LNCaP clone FGC (cell line): ENCODE data around the gene C1orf174.

Experiments
- DNase-seq: peaks from one replicate; pipeline ENCODE4 v3.0.0-alpha.2; 2011; ENCODE audit warnings: low read depth
- H3K4me3 ChIP-seq: 2 replicates; pipeline ENCODE4 v1.5.1; 2011; ENCODE audit warnings: mild to moderate bottlenecking, low read depth, low read length, control low read depth
- TF ChIP-seq, protein P1 (sequence below): IDR thresholded peaks from 2 replicates; pipeline ENCODE4 v1.5.1; 2012; ENCODE audit warnings: mild to moderate bottlenecking; ENCODE audit not compliant: control insufficient read depth, insufficient read depth; ENCODE audit errors: extremely low read depth

The C1orf174 gene

DNA sequence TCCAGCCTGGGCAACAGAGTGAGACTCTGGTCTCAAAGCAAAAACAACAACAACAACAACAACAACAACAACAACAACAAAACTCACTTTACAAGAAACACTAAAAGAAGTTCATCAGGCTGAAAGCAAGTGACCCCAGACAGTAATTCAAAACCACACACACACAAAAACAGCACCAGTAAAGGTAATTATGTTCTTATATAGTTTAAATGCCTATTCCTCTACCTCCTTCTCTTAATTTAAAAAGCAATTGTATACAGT, 1.7 kb downstream of the C1orf174 start:
- TF ChIP-seq, protein P1, sequence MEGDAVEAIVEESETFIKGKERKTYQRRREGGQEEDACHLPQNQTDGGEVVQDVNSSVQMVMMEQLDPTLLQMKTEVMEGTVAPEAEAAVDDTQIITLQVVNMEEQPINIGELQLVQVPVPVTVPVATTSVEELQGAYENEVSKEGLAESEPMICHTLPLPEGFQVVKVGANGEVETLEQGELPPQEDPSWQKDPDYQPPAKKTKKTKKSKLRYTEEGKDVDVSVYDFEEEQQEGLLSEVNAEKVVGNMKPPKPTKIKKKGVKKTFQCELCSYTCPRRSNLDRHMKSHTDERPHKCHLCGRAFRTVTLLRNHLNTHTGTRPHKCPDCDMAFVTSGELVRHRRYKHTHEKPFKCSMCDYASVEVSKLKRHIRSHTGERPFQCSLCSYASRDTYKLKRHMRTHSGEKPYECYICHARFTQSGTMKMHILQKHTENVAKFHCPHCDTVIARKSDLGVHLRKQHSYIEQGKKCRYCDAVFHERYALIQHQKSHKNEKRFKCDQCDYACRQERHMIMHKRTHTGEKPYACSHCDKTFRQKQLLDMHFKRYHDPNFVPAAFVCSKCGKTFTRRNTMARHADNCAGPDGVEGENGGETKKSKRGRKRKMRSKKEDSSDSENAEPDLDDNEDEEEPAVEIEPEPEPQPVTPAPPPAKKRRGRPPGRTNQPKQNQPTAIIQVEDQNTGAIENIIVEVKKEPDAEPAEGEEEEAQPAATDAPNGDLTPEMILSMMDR = no peak
- H3K4me3 ChIP-seq = no peak overlapping the region
- DNase-seq = no peak

DNA sequence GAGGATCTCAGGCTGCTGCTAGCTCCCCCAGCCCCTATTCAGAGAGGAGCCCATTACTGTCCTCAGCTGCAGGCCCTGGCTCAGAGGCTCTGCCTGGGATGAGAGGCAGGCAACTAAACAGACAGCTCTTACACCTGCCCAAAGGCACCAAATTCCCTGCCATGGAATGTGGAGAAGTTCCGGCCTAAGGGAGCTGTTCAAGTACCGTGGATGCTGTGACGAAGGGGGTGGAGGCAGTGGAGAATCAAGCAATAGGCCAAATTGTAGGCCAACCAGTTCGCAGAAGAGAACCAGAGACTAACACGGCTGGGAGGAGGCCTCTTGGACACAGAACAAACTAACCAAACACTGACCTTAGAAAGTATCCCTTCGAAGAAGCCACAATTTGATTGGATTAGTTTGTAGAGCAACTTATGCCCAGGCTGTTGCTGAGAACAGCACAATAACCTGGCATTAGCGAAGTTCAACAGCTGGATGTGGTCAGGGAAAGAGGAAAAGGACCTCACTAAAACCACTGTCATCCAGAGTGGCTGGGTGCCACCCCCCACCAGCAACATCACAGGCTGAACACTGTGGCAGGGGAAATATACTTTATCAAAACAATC, 3.6 kb downstream of the C1orf174 start:
- DNase-seq = no peak
- H3K4me3 ChIP-seq = no peak overlapping the region
- TF ChIP-seq, protein P1 = no peak

DNA sequence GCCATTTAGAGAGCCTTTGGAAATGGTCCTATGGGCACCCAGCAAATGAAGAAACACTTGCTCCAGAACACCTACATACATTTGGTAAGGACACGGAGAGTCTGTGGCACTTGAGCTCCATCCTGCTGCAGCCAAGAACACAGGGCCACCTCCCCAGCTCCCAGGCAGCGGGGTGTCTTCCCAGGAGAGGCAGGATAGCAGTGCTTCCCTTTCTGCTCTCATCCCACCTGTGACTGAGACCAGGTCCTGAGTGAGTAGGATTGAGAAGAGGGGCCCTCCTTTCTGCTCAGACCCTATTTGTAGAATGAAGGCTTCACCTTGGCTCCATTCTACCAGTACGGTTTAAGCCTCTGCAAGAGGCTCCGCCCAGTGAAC, 4.1 kb downstream of the C1orf174 start:
- TF ChIP-seq, protein P1 = no peak
- H3K4me3 ChIP-seq = no peak overlapping the region
- DNase-seq = no peak

DNA sequence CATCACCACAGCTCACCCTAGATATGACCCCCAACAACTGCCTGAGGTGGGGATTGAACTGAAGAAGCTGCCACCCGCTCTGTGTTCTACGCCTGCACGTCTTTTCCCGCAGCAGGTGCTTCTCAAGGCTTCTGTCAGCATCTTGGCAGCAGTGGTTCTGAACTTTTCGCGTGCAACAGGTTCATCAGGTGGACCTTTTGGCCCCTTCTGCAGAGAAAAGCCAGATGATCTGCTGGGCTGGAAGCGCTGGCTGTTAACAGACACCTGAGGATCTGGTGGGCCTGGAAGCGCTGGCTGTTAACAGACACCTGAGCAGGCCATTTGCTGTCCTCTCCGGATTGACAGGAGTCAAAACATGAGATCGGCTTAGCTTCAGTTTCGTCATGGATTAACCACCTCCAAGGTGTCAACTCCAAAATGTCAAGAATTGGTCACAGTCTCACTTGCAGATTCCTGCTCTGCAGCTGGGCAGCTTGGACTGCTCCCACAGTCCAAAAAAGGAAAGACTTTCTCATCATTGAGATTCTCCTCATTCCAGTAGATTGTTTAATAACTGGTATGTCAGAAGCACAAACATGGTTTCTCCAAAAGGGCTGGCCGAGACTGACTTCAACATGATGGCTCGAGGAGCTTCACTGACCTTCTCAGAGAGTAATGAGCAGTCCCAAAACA, 4.7 kb downstream of the C1orf174 start:
- no peak overlapping the region for H3K4me3 ChIP-seq
- no peak for DNase-seq
- TF ChIP-seq, protein P1 = no peak

DNA sequence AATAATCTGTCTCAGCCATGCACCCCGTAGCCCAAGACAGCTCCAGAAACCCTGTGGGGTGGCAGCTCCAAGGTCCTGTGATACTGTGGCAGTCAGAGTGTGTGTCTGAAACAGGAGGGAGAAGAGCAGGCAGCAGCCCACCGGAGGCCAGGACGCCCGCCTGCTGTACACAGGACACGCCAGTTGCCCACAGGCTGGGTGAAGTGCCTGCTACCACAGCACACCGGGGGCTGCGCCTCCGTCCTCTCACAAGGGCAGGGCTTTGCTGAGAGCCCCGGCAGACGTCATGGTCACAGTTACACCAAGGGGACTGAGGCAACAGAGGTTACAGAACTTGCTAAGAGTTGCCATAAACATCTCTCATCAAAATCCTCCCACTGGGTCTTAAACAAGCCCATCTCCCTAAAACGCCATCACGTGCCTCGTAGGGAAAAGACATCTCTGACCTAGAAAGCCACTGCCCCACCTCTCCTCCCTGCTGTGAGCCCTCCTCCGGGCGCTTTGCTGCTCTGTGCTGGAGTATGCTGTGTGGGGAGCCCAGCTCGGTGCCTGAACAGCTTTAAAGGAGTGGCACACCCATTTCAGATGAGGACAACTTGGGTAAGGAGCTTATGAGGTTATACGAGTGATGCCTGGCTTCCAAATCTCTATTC, 5.3 kb downstream of the C1orf174 start:
- TF ChIP-seq, protein P1 = no peak
- DNase-seq = no peak
- H3K4me3 ChIP-seq = no peak overlapping the region

DNA sequence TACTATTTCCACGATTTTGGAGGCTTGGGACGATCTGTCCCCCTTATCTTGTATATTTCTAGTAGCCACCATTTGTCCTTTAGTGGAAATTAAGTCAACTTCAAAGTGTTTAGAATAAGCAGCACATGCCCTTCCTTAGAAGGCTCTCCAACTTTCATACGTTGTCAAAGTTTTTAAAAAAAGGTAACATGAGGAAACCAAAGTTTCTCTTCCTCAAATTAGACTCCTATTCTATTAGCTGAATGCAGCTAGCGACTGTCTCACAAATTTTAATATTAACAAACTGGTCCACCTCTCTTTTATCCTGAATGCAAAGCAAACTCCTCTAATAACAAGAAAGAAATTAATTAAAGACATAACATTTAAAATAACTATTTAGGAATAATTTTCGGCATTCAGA, 6.9 kb downstream of the C1orf174 start:
- DNase-seq = no peak
- TF ChIP-seq, protein P1 = no peak
- no peak overlapping the region for H3K4me3 ChIP-seq
